Nephron progenitor cell (in vitro differentiated cells): ENCODE results near the gene RELT.
A peak's percentile ranks its signal among the peaks of the same experiment; 100 is the strongest.

Experiments used
- DNase-seq: peaks from one replicate; pipeline ENCODE4 v3.0.0; 2021
- H3K27ac Mint-ChIP-seq: 2 replicates; pipeline ENCODE4 v1.8.0; 2021; ENCODE audit warnings: mild to moderate bottlenecking, moderate library complexity, mixed read lengths
- H3K27me3 Mint-ChIP-seq: 2 replicates; pipeline ENCODE4 v1.8.0; 2021; ENCODE audit warnings: mild to moderate bottlenecking, low read depth, mixed read lengths; ENCODE audit not compliant: poor library complexity
- H3K36me3 Mint-ChIP-seq: 2 replicates; pipeline ENCODE4 v1.8.0; 2021; ENCODE audit warnings: low read depth, mixed read lengths
- H3K4me1 Mint-ChIP-seq: 2 replicates; pipeline ENCODE4 v1.8.0; 2021; ENCODE audit warnings: mixed read lengths
- H3K4me3 Mint-ChIP-seq: 2 replicates; pipeline ENCODE4 v1.8.0; 2021; ENCODE audit warnings: mild to moderate bottlenecking, moderate library complexity, mixed read lengths
- H3K9me3 Mint-ChIP-seq: 2 replicates; pipeline ENCODE4 v1.8.0; 2021; ENCODE audit warnings: mild to moderate bottlenecking, moderate library complexity, mixed read lengths
- TF ChIP-seq, protein P1 (sequence below): fragments of 200-600 bp; sonication (generic); IDR thresholded peaks from 2 replicates; pipeline ENCODE4 v1.5.0; 2021; ENCODE audit warnings: antibody characterized with exemption

RELT gene

DNA sequence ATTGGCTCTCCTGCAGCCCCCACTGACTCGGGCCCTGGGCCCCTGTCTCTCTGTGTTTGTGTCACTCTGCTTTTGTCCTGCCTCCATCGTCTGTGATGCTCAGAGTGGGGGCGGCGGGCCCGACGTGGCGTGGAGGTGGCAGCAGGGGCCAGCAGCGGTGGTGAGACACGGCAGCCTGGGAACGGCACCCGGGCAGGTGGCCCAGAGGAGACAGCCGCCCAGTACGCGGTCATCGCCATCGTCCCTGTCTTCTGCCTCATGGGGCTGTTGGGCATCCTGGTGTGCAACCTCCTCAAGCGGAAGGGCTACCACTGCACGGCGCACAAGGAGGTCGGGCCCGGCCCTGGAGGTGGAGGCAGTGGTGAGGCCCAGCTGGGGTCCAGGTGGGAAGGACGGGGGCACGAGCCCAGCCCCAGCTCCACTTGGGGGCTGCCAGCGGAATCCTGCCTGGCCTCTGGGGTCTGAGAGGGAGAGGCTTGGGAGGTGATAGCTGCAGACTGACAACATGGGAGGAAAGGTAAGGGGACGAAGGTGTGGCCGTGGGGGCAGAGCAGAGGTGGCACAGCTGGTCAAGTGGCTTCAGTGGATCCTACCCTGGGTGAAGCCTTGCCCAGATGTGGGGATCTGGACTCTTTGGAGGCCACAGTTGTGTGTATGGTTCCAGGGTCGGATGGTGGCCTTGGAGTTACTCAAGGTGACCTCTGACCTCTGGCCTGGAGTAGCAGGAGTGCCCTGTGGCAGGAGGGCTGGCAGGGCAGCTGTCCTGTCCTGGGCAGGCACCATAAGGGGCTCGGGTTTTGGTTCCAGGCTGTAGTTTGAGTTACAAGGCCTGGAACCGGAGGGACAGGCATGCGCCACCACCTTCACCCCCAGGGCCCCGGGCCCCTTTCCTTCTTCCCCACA is 16.2 kb downstream of the RELT start:
- Mint-ChIP-seq H3K9me3 (no peaks in the 10 kb centered on the region), H3K4me3 (no peak overlapping the region), H3K27ac (no peak overlapping the region), H3K36me3 (no peaks in the 10 kb centered on the region), H3K27me3 (no peaks in the 10 kb centered on the region), H3K4me1 (peaks cover 35% of the 10 kb centered on the region)
- TF ChIP-seq, protein P1, sequence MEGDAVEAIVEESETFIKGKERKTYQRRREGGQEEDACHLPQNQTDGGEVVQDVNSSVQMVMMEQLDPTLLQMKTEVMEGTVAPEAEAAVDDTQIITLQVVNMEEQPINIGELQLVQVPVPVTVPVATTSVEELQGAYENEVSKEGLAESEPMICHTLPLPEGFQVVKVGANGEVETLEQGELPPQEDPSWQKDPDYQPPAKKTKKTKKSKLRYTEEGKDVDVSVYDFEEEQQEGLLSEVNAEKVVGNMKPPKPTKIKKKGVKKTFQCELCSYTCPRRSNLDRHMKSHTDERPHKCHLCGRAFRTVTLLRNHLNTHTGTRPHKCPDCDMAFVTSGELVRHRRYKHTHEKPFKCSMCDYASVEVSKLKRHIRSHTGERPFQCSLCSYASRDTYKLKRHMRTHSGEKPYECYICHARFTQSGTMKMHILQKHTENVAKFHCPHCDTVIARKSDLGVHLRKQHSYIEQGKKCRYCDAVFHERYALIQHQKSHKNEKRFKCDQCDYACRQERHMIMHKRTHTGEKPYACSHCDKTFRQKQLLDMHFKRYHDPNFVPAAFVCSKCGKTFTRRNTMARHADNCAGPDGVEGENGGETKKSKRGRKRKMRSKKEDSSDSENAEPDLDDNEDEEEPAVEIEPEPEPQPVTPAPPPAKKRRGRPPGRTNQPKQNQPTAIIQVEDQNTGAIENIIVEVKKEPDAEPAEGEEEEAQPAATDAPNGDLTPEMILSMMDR: no peak
- DNase-seq: no peak

DNA sequence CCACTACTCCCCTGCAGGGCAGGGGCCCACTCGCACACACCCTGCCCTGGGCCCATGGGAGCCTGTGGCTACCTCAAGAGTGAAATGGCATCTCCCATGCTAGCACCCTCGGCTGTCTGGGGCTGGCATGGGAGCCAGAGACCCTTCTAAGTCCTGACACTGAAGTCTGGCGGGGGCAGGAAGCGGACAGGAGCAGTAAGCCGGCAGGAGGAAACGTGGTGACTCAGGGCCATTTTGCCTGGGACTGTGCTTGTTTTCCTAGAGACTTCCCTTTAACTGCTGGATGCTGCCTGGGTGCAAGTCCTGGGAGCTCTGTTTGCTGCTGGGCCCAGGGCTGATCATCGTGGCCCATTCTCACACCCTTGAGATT is 16.8 kb downstream of the RELT start:
- no peak for DNase-seq
- Mint-ChIP-seq H3K4me1 (peaks cover 32% of the 10 kb centered on the region), H3K36me3 (no peaks in the 10 kb centered on the region), H3K27ac (no peak overlapping the region), H3K9me3 (no peaks in the 10 kb centered on the region), H3K4me3 (no peak overlapping the region), H3K27me3 (peaks cover 3% of the 10 kb centered on the region)
- TF ChIP-seq, protein P1: no peak

DNA sequence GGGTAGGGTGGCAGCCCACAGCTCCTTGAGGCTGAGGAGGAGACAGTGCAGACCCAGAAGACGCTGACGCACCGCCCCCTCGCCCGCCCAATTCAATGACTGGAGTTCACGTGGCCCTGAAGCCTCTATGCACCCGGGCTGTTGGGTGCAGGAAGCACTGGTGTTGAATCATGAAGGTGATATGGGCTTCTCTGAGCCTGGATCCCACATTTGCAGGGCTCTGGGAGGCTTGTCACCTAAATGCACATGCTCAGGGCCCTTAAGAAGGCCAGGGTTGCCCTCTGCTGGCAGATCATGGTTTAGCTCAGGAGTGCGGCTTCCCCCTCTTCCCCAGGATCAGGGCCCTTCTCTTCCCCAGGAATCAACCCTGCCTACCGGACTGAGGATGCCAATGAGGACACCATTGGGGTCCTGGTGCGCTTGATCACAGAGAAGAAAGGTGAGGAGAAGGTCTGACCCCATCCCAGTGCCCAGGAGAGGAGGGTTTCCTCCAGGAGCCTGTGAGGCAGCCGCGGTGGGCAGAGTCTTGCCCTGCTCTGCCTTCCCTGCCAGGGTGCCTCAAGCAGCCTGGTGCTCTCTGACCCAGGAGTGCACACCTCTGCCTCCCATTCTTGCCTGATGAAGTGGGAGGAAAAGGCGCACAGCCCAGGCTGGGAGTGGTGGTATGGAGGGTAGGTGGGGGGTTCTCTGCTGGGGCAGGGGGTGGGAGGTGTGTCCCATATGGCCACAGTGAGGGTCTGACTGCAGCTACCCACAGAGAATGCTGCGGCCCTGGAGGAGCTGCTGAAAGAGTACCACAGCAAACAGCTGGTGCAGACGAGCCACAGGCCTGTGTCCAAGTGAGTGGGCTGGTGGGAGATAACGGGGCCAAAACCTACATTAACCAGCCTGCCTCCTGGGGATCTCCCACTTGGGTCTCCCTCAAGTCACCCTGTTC is 17.5 kb downstream of the RELT start:
- Mint-ChIP-seq H3K27me3 (peaks cover 3% of the 10 kb centered on the region), H3K36me3 (no peaks in the 10 kb centered on the region), H3K27ac (no peak overlapping the region), H3K4me3 (no peak overlapping the region), H3K4me1 (peaks cover 27% of the 10 kb centered on the region), H3K9me3 (no peaks in the 10 kb centered on the region)
- peak; percentile 80 for DNase-seq
- TF ChIP-seq, protein P1: peak; percentile 76

DNA sequence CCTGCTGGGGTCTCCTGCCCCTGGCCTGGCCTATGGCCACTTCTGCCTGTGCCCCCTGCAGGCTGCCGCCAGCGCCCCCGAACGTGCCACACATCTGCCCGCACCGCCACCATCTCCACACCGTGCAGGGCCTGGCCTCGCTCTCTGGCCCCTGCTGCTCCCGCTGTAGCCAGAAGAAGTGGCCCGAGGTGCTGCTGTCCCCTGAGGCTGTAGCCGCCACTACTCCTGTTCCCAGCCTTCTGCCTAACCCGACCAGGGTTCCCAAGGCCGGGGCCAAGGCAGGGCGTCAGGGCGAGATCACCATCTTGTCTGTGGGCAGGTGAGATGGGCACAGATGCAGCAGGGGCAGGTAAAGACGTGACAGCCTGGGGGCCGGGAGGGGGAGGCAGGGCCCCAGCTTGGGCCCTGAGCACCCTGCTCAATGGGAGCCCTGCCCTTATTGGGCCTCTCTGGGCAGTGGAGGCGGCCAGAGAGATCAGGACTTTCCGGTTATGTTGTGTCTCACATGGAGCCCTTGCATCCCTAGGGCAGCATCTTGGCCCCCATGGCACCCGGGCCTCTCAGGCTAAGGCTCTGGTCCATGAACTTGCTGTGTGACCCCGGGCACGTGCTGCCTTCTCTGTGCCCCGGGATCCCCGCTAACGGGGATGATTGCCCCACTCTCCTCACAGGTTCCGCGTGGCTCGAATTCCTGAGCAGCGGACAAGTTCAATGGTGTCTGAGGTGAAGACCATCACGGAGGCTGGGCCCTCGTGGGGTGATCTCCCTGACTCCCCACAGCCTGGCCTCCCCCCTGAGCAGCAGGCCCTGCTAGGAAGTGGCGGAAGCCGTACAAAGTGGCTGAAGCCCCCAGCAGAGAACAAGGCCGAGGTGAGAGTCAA is 18.5 kb downstream of the RELT start:
- TF ChIP-seq, protein P1: no peak
- Mint-ChIP-seq H3K36me3 (peaks cover 5% of the 10 kb centered on the region), H3K4me3 (no peak overlapping the region), H3K9me3 (no peaks in the 10 kb centered on the region), H3K27me3 (peaks cover 3% of the 10 kb centered on the region), H3K27ac (no peak overlapping the region), H3K4me1 (peaks cover 27% of the 10 kb centered on the region)
- DNase-seq: no peak

DNA sequence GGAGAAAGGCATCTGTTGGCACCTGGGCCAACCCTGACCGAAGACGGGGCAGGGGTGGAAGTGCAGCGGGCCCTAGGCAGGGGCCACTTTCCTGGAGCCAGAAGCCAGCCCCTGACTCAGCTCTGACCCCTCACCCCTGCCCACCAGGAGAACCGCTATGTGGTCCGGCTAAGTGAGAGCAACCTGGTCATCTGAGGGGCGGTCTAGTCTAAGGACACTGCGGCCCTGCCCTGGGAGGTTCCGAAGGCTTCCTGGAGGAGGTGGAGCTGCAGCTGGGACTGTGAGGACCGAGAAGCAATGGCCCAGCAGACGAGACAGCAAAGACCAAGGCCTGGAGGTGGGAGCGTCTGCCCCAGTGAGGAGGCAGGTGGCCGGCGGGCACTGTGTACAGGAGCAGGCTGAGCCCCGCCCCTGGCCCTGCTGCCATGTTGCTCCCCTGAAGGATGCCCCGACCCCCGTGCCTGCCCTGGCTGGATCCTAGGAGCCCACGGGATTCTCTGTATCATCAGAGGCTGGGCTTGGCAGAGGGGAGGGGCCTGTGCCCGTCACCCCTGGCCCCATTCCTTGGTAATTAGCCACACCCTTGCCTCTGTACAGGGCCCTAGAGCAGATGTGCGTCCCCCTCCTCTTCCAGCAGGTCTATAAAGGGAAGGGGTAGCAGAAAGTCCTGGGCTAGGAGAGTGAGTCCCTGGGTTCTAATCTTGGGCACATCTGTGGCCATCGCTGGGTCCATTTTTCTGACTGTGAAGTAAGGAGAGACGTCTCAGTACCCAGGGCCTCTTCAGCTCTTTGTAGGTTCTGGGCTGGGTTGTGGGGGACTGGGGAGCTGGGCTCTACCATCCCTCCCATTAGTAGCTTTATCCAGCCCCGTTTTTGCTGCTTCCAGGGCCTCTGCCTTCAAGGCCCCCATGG is 19.4 kb downstream of the RELT start:
- no peak overlapping the region for H3K27ac Mint-ChIP-seq
- TF ChIP-seq, protein P1: no peak
- H3K36me3 Mint-ChIP-seq: peaks cover 5% of the 10 kb centered on the region
- peaks cover 23% of the 10 kb centered on the region for H3K4me1 Mint-ChIP-seq
- H3K4me3 Mint-ChIP-seq: no peak overlapping the region
- H3K9me3 Mint-ChIP-seq: no peaks in the 10 kb centered on the region
- H3K27me3 Mint-ChIP-seq: peaks cover 3% of the 10 kb centered on the region
- DNase-seq: no peak
